Neural cell (in vitro differentiated cells): ENCODE results near the gene NECAP2. TPM values are rescaled to one million over a fixed set of nuclear protein-coding genes. Genes with fewer than 3 reads are reported as not detected.
"Not testable (repeated sequence)": the region's sequence is repeated elsewhere in the genome, so short reads cannot be mapped to it uniquely, and the experiment has no call there.

ENCODE experiments used
- H2AFZ ChIP-seq: fragments of 200-600, 300-800 bp; sonication (generic), shearing (Covaris generic); 2 replicates; pipeline ENCODE4 v1.6.0; 2014; ENCODE audit warnings: low read depth, mild to moderate bottlenecking, antibody characterized with exemption, low read length, moderate library complexity
- H3F3A ChIP-seq: fragments of 200-600 bp; shearing (Covaris generic); 2 replicates; pipeline ENCODE4 v1.6.1; 2016; ENCODE audit warnings: mild to moderate bottlenecking, moderate library complexity, mixed read lengths, antibody characterized with exemption, low read length; ENCODE audit not compliant: insufficient read depth, poor library complexity, severe bottlenecking
- H3K27ac ChIP-seq: fragments of 200-600, 300-800 bp; sonication (generic), shearing (Covaris generic); 2 replicates; pipeline ENCODE4 v1.5.1; 2014; ENCODE audit warnings: mild to moderate bottlenecking, low read length, moderate library complexity
- H3K27me3 ChIP-seq: fragments of 300-800, 200-600 bp; sonication (generic), shearing (Covaris generic); 2 replicates; pipeline ENCODE4 v1.6.0; 2014; ENCODE audit warnings: mild to moderate bottlenecking, low read depth, low read length, moderate library complexity; ENCODE audit not compliant: insufficient read depth
- H3K36me3 ChIP-seq: fragments of 300-800, 200-600 bp; sonication (generic), shearing (Covaris generic); 2 replicates; pipeline ENCODE4 v1.5.1; 2014; ENCODE audit warnings: mild to moderate bottlenecking, antibody characterized with exemption, low read length, moderate library complexity; ENCODE audit not compliant: insufficient read depth
- H3K4me2 ChIP-seq: fragments of 300-800, 200-600 bp; sonication (generic), shearing (Covaris generic); 2 replicates; pipeline ENCODE4 v1.6.0; 2014; ENCODE audit warnings: mild to moderate bottlenecking, low read length
- H3K4me3 ChIP-seq: fragments of 300-800, 200-600 bp; sonication (generic), shearing (Covaris generic); 2 replicates; pipeline ENCODE4 v1.5.1; 2014; ENCODE audit warnings: mild to moderate bottlenecking, low read length, moderate library complexity
- H3K79me2 ChIP-seq: fragments of 200-600 bp; shearing (Covaris generic); replicated peaks from 2 replicates; pipeline ENCODE4 v1.6.0; 2014; ENCODE audit warnings: mild to moderate bottlenecking, low read length, moderate library complexity; ENCODE audit not compliant: insufficient read depth
- H3K9ac ChIP-seq: fragments of 300-800, 200-600 bp; sonication (generic), shearing (Covaris generic); 2 replicates; pipeline ENCODE4 v1.6.1; 2016; ENCODE audit warnings: mild to moderate bottlenecking, low read length, mixed read lengths
- H3K9me2 ChIP-seq: fragments of 200-600 bp; shearing (Covaris generic); 2 replicates; pipeline ENCODE4 v1.6.1; 2016; ENCODE audit warnings: mild to moderate bottlenecking, low read length, mixed read lengths; ENCODE audit not compliant: insufficient read depth
- H3K9me3 ChIP-seq: fragments of 200-600, 300-800 bp; sonication (generic), shearing (Covaris generic); 2 replicates; pipeline ENCODE4 v1.6.1; 2016; ENCODE audit warnings: mild to moderate bottlenecking, mixed run types, low read length, moderate library complexity, mixed read lengths
- H4K20me1 ChIP-seq: fragments of 200-600 bp; shearing (Covaris generic); 2 replicates; pipeline ENCODE4 v1.6.1; 2016; ENCODE audit warnings: mild to moderate bottlenecking, mixed run types; ENCODE audit not compliant: insufficient read depth
- EP300 ChIP-seq: fragments of 450-650 bp; conservative IDR thresholded peaks from 2 replicates; pipeline ENCODE4 v1.6.1; 2014; ENCODE audit warnings: antibody characterized with exemption, mild to moderate bottlenecking, moderate library complexity; ENCODE audit not compliant: poor library complexity, severe bottlenecking
- EZH2 ChIP-seq: fragments of 200-600, 300-800 bp; shearing (Covaris generic), sonication (generic); IDR thresholded peaks from 2 replicates; pipeline ENCODE4 v1.6.1; 2014; ENCODE audit warnings: antibody characterized with exemption, low read length, borderline replicate concordance, mild to moderate bottlenecking; ENCODE audit not compliant: insufficient read depth, poor library complexity, severe bottlenecking
- MXI1 ChIP-seq: fragments of 450-650 bp; conservative IDR thresholded peaks from 2 replicates; pipeline ENCODE4 v1.6.1; 2014; ENCODE audit warnings: antibody characterized with exemption, mild to moderate bottlenecking; ENCODE audit not compliant: poor library complexity, severe bottlenecking
- POLR2AphosphoS5 ChIP-seq: IDR thresholded peaks from 2 replicates; pipeline ENCODE4 v1.6.1; 2012
- RAD21 ChIP-seq: fragments of 450-650 bp; conservative IDR thresholded peaks from 2 replicates; pipeline ENCODE4 v1.6.1; 2014; ENCODE audit warnings: antibody characterized with exemption, mild to moderate bottlenecking, moderate library complexity
- REST ChIP-seq: IDR thresholded peaks from 2 replicates; pipeline ENCODE4 v1.6.1; 2012; ENCODE audit warnings: borderline replicate concordance
- SMC3 ChIP-seq: fragments of 450-650 bp; conservative IDR thresholded peaks from 2 replicates; pipeline ENCODE4 v1.6.1; 2014; ENCODE audit warnings: antibody characterized with exemption, mild to moderate bottlenecking, moderate library complexity; ENCODE audit not compliant: poor library complexity
- TAF1 ChIP-seq: IDR thresholded peaks from 2 replicates; pipeline ENCODE4 v1.6.1; 2012; ENCODE audit warnings: low read depth
- polyA plus RNA-seq: library from polyadenylated mRNA; depleted of rRNA; stranded (reverse); fragments of >200 nt; gene quantifications from 2 replicates; pipeline ENCODE4 v1.2.3, GENCODE V29; 2014
- TF ChIP-seq, protein P1 (sequence below): fragments of 450-650 bp; IDR thresholded peaks from 2 replicates; pipeline ENCODE4 v1.5.1; 2014; ENCODE audit warnings: antibody characterized with exemption, mild to moderate bottlenecking, moderate library complexity; ENCODE audit not compliant: poor library complexity, severe bottlenecking

Gene NECAP2
- polyA plus RNA-seq, 1 donor from 2014 or later = 80.2 TPM

DNA sequence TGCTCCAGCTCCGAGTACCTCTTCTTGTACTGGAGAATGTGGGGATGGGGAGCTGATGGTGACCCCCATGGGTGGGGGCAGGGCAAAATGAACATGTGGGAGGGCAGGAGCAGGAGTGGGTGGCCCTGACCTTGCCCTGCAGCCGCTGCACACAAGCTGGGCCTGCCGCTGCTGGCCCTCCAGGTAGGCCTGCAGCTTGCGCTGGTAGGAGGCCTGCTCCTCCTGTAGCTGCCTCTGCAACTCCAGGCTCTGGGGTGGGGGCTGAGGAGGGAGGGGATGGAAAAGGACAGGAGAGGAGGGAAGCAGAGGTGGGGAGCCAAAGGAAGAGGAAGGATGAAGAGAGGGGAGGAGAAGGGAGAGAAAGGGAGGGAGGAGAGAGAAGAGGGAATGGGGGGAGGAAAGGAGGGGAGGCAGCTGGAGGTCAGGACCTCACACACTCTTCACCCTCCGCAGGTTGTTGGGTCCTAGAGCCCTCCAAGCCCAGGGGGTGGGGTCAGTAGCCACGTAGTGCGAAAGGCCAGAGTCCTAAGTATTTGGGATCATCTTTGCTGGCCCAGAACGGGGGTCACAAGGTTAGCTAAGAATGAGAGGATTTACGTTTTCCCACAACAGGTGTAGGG is 50.6 kb downstream of the NECAP2 start:
- TF ChIP-seq POLR2AphosphoS5 = no peak
- TF ChIP-seq SMC3 = no peak
- no peak for TF ChIP-seq EP300
- TF ChIP-seq REST = no peak
- no peak for TF ChIP-seq RAD21
- no peak for TF ChIP-seq EZH2
- TF ChIP-seq TAF1 = no peak
- TF ChIP-seq MXI1 = no peak
- TF ChIP-seq, protein P1, sequence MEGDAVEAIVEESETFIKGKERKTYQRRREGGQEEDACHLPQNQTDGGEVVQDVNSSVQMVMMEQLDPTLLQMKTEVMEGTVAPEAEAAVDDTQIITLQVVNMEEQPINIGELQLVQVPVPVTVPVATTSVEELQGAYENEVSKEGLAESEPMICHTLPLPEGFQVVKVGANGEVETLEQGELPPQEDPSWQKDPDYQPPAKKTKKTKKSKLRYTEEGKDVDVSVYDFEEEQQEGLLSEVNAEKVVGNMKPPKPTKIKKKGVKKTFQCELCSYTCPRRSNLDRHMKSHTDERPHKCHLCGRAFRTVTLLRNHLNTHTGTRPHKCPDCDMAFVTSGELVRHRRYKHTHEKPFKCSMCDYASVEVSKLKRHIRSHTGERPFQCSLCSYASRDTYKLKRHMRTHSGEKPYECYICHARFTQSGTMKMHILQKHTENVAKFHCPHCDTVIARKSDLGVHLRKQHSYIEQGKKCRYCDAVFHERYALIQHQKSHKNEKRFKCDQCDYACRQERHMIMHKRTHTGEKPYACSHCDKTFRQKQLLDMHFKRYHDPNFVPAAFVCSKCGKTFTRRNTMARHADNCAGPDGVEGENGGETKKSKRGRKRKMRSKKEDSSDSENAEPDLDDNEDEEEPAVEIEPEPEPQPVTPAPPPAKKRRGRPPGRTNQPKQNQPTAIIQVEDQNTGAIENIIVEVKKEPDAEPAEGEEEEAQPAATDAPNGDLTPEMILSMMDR = no peak
- no peaks in the 10 kb centered on the region for H4K20me1 ChIP-seq
- H3K4me2 ChIP-seq = no peak overlapping the region

GRCh38 chr1:16492937-16493336 is 52.4 kb downstream of the NECAP2 start:
- H3K27me3 ChIP-seq, H3K9me3 ChIP-seq, H3K36me3 ChIP-seq, H3K9ac ChIP-seq, H3K79me2 ChIP-seq, H2AFZ ChIP-seq, H3K4me3 ChIP-seq, H4K20me1 ChIP-seq, H3K9me2 ChIP-seq, H3K4me2 ChIP-seq, H3F3A ChIP-seq: not testable (repeated sequence)
- H3K27ac ChIP-seq = peak overlapping the region; percentile 62
- TF ChIP-seq RAD21 (peak; percentile 23), POLR2AphosphoS5 (peak; percentile 46), EP300 (peak; percentile 47)

More for the DNA sequence above, 50.6 kb downstream of the NECAP2 start:
- peaks cover 4% of the 10 kb centered on the region for H3K79me2 ChIP-seq
- no peak overlapping the region for H3K9ac ChIP-seq
- H2AFZ ChIP-seq = no peak overlapping the region
- H3K9me2 ChIP-seq = no peaks in the 10 kb centered on the region
- H3K4me3 ChIP-seq = no peak overlapping the region
- no peaks in the 10 kb centered on the region for H3K27me3 ChIP-seq
- no peaks in the 10 kb centered on the region for H3F3A ChIP-seq
- H3K27ac ChIP-seq = no peak overlapping the region
- H3K9me3 ChIP-seq = no peaks in the 10 kb centered on the region
- no peaks in the 10 kb centered on the region for H3K36me3 ChIP-seq

- not testable (repeated sequence) for H3K79me2 ChIP-seq, H3K9me3 ChIP-seq, H3K9ac ChIP-seq, H3K27me3 ChIP-seq, H4K20me1 ChIP-seq, H3K4me3 ChIP-seq, H2AFZ ChIP-seq, H3K4me2 ChIP-seq, H3K9me2 ChIP-seq, H3K36me3 ChIP-seq, H3F3A ChIP-seq
- peak overlapping the region; percentile 62 for H3K27ac ChIP-seq
Observed at GRCh38 chr1:16493731-16494130, 53.2 kb downstream of the NECAP2 start.

DNA sequence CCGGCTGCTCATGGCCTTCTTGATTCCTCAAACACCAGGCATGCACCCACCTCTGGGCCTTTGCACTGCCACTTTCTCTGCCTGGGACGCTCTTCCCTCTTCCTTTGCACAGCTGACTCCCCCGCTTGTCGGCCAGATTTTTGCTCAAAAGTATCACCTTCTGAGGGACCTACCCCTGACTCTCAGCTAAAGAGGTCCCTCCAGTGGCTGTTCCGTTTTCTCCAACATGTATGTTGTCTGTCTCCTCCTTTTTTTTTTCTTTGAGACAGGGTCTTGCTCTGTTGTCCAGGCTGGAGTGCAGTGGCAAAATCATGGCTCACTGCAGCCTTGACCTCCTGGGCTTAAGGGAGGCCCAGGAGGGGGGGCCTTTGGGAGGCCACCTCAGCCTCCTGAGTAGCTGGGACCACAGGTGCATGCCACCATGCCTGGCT is 57.0 kb downstream of the NECAP2 start:
- H2AFZ ChIP-seq, H3K36me3 ChIP-seq, H3K9ac ChIP-seq, H3K27me3 ChIP-seq, H3K9me2 ChIP-seq, H3K79me2 ChIP-seq, H3K4me2 ChIP-seq, H4K20me1 ChIP-seq, H3K4me3 ChIP-seq, H3K9me3 ChIP-seq, H3F3A ChIP-seq, H3K27ac ChIP-seq: not testable (repeated sequence)

DNA sequence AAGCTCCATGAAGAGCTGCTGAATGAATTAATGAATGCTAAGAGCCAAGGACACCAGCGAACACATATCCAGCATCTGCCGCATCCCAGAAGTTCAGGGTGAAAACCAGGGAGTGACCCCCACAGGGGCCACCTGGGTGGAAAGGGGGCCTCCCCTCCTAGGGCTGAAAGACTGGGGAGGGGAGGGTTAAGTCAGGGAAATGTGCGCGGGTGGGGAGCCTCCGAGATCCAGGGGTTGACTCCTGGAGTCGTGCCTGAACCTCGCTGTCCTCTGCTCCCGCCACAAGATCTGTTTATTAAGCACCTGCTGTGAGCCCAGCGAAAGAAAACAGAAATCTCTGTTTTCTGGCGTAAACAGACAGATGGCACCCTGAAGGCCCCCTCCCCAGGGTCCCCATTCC is 57.5 kb downstream of the NECAP2 start:
- H3K9me3 ChIP-seq, H3K27ac ChIP-seq, H3K79me2 ChIP-seq, H3K4me2 ChIP-seq, H3K36me3 ChIP-seq, H2AFZ ChIP-seq, H3K27me3 ChIP-seq, H3F3A ChIP-seq, H3K9me2 ChIP-seq, H4K20me1 ChIP-seq: not testable (repeated sequence)
- peak overlapping the region; percentile 80 for H3K4me3 ChIP-seq
- H3K9ac ChIP-seq = peak overlapping the region; percentile 90
